Hepatocyte (in vitro differentiated cells): ENCODE measurements around the gene PRAC1. TPM values are rescaled to one million over a fixed set of nuclear protein-coding genes. Genes with fewer than 3 reads are reported as not detected.
A peak's percentile ranks its signal among the peaks of the same experiment; 100 is the strongest.

Experiments
- DNase-seq: peaks from one replicate; pipeline ENCODE4 v3.0.0-alpha.2; 2016; ENCODE audit warnings: low spot score
- H2AFZ ChIP-seq: fragments of 200-600 bp; sonication (generic); 2 replicates; pipeline ENCODE4 v1.6.0; 2016; ENCODE audit warnings: antibody characterized with exemption, mild to moderate bottlenecking
- H3K27ac ChIP-seq: fragments of 200-600 bp; sonication (generic); 2 replicates; pipeline ENCODE4 v1.5.1; 2016; ENCODE audit warnings: mild to moderate bottlenecking
- H3K27me3 ChIP-seq: fragments of 200-600 bp; sonication (generic); 2 replicates; pipeline ENCODE4 v1.6.1; 2016
- H3K36me3 ChIP-seq: fragments of 200-600 bp; sonication (generic); replicated peaks from 2 replicates; pipeline ENCODE4 v1.5.1; 2016; ENCODE audit warnings: low read depth; ENCODE audit not compliant: insufficient read depth
- H3K4me1 ChIP-seq: fragments of 200-600 bp; sonication (generic); 2 replicates; pipeline ENCODE4 v1.5.1; 2016; ENCODE audit warnings: mild to moderate bottlenecking, moderate library complexity; ENCODE audit not compliant: insufficient read depth
- H3K4me2 ChIP-seq: fragments of 200-600 bp; sonication (generic); 2 replicates; pipeline ENCODE4 v1.6.0; 2016
- H3K4me3 ChIP-seq: fragments of 200-600 bp; sonication (generic); 2 replicates; pipeline ENCODE4 v1.5.1; 2016; ENCODE audit warnings: mild to moderate bottlenecking
- H3K79me2 ChIP-seq: fragments of 200-600 bp; sonication (generic); 2 replicates; pipeline ENCODE4 v1.6.0; 2017; ENCODE audit warnings: mild to moderate bottlenecking
- H3K9me2 ChIP-seq: fragments of 200-600 bp; sonication (generic); replicated peaks from 2 replicates; pipeline ENCODE4 v1.6.0; 2017; ENCODE audit warnings: mild to moderate bottlenecking; ENCODE audit not compliant: insufficient read depth
- H3K9me3 ChIP-seq: fragments of 200-600 bp; sonication (generic); 2 replicates; pipeline ENCODE4 v1.5.1; 2016; ENCODE audit warnings: low read depth, mild to moderate bottlenecking
- H4K20me1 ChIP-seq: fragments of 200-600 bp; sonication (generic); 2 replicates; pipeline ENCODE4 v1.6.0; 2016; ENCODE audit warnings: mild to moderate bottlenecking; ENCODE audit not compliant: insufficient read depth, poor library complexity, severe bottlenecking
- EZH2 ChIP-seq: fragments of 200-600 bp; sonication (generic); IDR thresholded peaks from 2 replicates; pipeline ENCODE4 v1.6.1; 2016; ENCODE audit warnings: antibody characterized with exemption, mild to moderate bottlenecking, borderline replicate concordance
- EZH2phosphoT487 ChIP-seq: fragments of 200-600 bp; sonication (generic); IDR thresholded peaks from one replicate; pipeline ENCODE4 v1.6.1; 2018; ENCODE audit warnings: antibody characterized with exemption, mild to moderate bottlenecking, low read depth, moderate library complexity; ENCODE audit not compliant: unreplicated experiment, severe bottlenecking
- WGBS: methylation state at CpG from one replicate; pipeline ENCODE4 v1.1.6; 2016; ENCODE audit warnings: low lambda C conversion rate; ENCODE audit errors: missing lambda C conversion rate; 5-methylcytosine and 5-hydroxymethylcytosine counted together
- microRNA counts: library from miRNA; unstranded; fragments of <30 nt; microRNA quantifications from one replicate; lab custom pipeline; 2017
- microRNA-seq: library from miRNA; unstranded; fragments of <30 nt; microRNA quantifications from one replicate; pipeline ENCODE4, GENCODE V29; 2017
- polyA plus RNA-seq: library from polyadenylated mRNA; unstranded; fragments of >200 nt; fragmentation: Nextera tagmentation; extraction: Ambion mirVana; gene quantifications from 2 replicates; pipeline ENCODE4 v1.2.1, GENCODE V29; 2016
- small RNA-seq: library from RNA; depleted of rRNA; stranded (forward); fragments of <200 nt; gene quantifications from one replicate; pipeline ENCODE3, GENCODE V24; 2014
- total RNA-seq: library from RNA; depleted of rRNA; stranded (reverse); fragments of >200 nt; gene quantifications from 2 replicates; pipeline ENCODE4 v1.2.3, GENCODE V29; 2014
- TF ChIP-seq, protein P1 (sequence below): fragments of 200-600 bp; sonication (generic); IDR thresholded peaks from 2 replicates; pipeline ENCODE4 v1.5.1; 2016; ENCODE audit warnings: antibody characterized with exemption, mild to moderate bottlenecking; ENCODE audit not compliant: poor library complexity

The PRAC1 gene
- total and polyA plus RNA-seq, 2 experiments from 2014 or later = not detected

DNA sequence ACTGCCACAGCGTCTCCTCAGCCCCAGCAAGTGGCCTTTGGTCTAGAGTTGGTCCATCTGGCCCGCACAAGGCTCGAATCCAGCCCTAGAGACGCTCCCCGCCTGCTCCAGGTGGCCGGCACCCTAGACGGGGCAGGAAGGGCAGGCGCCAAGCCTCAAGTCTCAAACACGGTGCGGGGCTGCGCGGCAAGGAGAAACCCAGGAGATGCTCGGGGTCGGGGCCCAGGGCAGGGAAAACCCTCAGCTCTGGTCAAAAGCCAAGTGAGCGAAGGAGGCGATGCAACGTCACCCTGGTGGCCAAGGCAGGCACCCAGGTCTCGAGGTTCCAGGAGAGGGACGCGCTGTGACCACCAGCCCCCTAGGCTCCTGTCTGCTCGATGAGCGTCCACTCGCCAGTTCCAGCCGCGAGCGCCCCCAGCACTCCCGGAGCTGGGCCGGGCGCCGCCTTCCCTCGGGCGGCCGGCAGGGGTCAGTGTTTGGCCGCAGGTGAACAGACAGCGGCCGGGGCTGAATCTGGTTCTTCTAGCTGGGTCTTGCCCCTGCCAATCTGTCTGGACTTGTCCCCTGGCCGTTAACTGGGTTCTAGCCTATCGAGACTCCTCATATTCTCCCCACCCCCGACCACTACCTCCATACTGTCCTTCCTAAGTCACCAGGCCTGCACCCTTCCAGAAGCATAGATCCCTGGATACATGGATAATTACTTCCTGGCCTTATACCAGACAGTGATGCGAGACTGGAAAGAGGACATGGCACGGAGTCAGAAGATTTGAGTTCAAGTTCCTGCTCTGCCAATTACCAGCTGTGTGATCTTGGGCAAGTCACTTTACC is 44.0 kb downstream of the PRAC1 start:
- Histone ChIP-seq H3K27me3 (peaks cover 62% of the 10 kb centered on the region), H3K4me2 (peak overlapping the region; percentile 72), H3K79me2 (no peaks in the 10 kb centered on the region), H3K9me3 (no peaks in the 10 kb centered on the region), H3K27ac (no peak overlapping the region), H3K36me3 (no peaks in the 10 kb centered on the region), H2AFZ (no peak overlapping the region), H3K4me3 (no peak overlapping the region), H4K20me1 (no peaks in the 10 kb centered on the region), H3K4me1 (no peaks in the 10 kb centered on the region), H3K9me2 (no peaks in the 10 kb centered on the region)
- DNase-seq = peak; percentile 85
- TF ChIP-seq EZH2phosphoT487 = no peak
- TF ChIP-seq, protein P1, sequence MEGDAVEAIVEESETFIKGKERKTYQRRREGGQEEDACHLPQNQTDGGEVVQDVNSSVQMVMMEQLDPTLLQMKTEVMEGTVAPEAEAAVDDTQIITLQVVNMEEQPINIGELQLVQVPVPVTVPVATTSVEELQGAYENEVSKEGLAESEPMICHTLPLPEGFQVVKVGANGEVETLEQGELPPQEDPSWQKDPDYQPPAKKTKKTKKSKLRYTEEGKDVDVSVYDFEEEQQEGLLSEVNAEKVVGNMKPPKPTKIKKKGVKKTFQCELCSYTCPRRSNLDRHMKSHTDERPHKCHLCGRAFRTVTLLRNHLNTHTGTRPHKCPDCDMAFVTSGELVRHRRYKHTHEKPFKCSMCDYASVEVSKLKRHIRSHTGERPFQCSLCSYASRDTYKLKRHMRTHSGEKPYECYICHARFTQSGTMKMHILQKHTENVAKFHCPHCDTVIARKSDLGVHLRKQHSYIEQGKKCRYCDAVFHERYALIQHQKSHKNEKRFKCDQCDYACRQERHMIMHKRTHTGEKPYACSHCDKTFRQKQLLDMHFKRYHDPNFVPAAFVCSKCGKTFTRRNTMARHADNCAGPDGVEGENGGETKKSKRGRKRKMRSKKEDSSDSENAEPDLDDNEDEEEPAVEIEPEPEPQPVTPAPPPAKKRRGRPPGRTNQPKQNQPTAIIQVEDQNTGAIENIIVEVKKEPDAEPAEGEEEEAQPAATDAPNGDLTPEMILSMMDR = peak; percentile 93
- WGBS = 10% methylated on average over 41 of the region's 41 CpGs

DNA sequence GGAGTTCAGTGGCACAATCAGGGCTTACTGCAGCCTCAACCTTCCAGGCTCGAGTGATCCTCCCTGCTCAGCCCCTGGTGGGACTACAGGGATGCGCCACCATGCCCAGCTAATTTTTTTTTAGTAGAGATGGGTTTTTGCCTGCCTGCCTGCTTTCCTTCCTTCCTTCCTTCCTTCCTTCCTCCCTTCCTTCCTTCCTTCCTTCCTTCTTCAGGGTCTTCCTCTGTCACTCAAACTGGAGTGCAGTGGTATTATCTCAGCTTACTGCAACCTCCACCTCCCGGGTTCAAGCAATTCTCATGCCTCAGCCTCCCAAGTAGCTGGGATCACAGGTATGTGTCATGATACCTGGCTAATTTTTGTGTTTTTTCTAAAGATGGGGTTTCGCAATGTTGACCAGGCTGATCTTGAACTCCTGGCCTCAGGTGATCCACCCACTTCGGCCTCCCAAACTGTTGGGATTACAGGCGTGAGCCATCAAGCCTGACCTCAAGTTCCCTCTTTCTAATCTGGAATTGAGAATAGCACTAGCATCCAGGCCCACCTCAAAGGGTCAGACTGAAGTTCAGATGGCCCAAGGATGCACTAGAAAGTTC is 45.3 kb downstream of the PRAC1 start:
- no peak overlapping the region for H3K4me2 ChIP-seq
- peaks cover 57% of the 10 kb centered on the region for H3K27me3 ChIP-seq
- no peak for DNase-seq
- H3K36me3 ChIP-seq = no peaks in the 10 kb centered on the region
- H2AFZ ChIP-seq = no peak overlapping the region
- H3K4me3 ChIP-seq = no peak overlapping the region
- no peaks in the 10 kb centered on the region for H3K4me1 ChIP-seq
- TF ChIP-seq, protein P1 = no peak
- no peak for TF ChIP-seq EZH2
- no peak for TF ChIP-seq EZH2phosphoT487
- H3K9me3 ChIP-seq = no peaks in the 10 kb centered on the region
- no peaks in the 10 kb centered on the region for H3K9me2 ChIP-seq
- 82% methylated on average over 6 of the region's 6 CpGs for WGBS
- no peaks in the 10 kb centered on the region for H4K20me1 ChIP-seq
- no peaks in the 10 kb centered on the region for H3K79me2 ChIP-seq
- H3K27ac ChIP-seq = no peak overlapping the region

DNA sequence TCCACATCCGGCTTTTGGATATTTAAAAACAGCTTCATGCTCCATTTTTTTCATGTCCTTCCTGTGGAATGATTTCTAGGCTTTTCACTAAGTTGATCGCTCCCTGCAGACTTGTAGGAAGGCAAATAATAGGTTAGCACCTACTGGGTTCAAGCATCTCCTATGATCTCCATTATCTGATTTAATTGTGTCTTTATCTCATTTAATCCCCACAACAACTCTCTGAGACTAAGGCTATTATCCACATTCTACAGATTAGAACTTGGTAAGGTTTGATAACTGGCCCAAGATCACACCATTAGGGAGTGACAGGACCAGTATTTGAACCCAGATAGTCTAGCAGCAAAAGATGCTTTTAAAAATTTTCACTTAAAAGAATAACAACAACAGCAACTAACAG is 50.0 kb downstream of the PRAC1 start:
- no peak for DNase-seq
- Histone ChIP-seq H3K79me2 (no peaks in the 10 kb centered on the region), H2AFZ (no peak overlapping the region), H4K20me1 (no peaks in the 10 kb centered on the region), H3K9me3 (no peaks in the 10 kb centered on the region), H3K4me1 (no peaks in the 10 kb centered on the region), H3K4me2 (peak overlapping the region; percentile 67), H3K4me3 (no peak overlapping the region), H3K27ac (no peak overlapping the region), H3K27me3 (peaks cover 31% of the 10 kb centered on the region), H3K36me3 (no peaks in the 10 kb centered on the region), H3K9me2 (no peaks in the 10 kb centered on the region)
- WGBS = 64% methylated on average over 2 of the region's 2 CpGs
- no peak for TF ChIP-seq EZH2
- TF ChIP-seq EZH2phosphoT487 = no peak
- TF ChIP-seq, protein P1 = no peak

MicroRNA genes within 50 kb of the gene (microRNA counts, 767-probe panel; counts per million panel counts)
- not detected for microRNA hsa-miR-3185 (lab: Ali Mortazavi, UCI)

Small RNAs within 50 kb of the gene (microRNA-seq; reads per million reads assigned to microRNA genes)
- gene MIR3185 = not detected

Small RNAs within 50 kb of the gene (small RNA-seq; reads per million reads assigned to genes)
- gene AC091179.2 (not detected), gene COX6B1P2 (not detected), gene MIR3185 (not detected), gene RF02132 (not detected), gene RF02133 (not detected), gene RN7SL125P (not detected)

Other genes starting within 250 kb of the PRAC1 start
- gene HOXB1, start 191.5 kb downstream of the PRAC1 start, total RNA-seq = not detected in 2 replicates
- gene HOXB1, start 191.5 kb downstream of the PRAC1 start, polyA plus RNA-seq = not detected in 2 replicates
- 5.6 and 6.7 TPM in 2 replicates for gene HOXB2, start 177.4 kb downstream of the PRAC1 start, total RNA-seq
- gene HOXB2, start 177.4 kb downstream of the PRAC1 start, polyA plus RNA-seq = 20.7 and 29.9 TPM in 2 replicates
- gene HOXB4, start 144.2 kb downstream of the PRAC1 start, total RNA-seq = 1.4 and 2.2 TPM in 2 replicates
- gene HOXB4, start 144.2 kb downstream of the PRAC1 start, polyA plus RNA-seq = 1.8 and 2.0 TPM in 2 replicates
- gene HOXB3, start 132.3 kb downstream of the PRAC1 start, total RNA-seq = 1.8 and 5.9 TPM in 2 replicates
- gene HOXB3, start 132.3 kb downstream of the PRAC1 start, polyA plus RNA-seq = 1.8 and 4.0 TPM in 2 replicates
- 0.27 and 0.36 TPM in 2 replicates for gene HOXB5, start 128.7 kb downstream of the PRAC1 start, total RNA-seq
- gene HOXB5, start 128.7 kb downstream of the PRAC1 start, polyA plus RNA-seq = 3.3 and 4.4 TPM in 2 replicates
- gene HOXB6, start 117.5 kb downstream of the PRAC1 start, total RNA-seq = 4.1 and 4.8 TPM in 2 replicates
- 7.7 and 12.9 TPM in 2 replicates for gene HOXB6, start 117.5 kb downstream of the PRAC1 start, polyA plus RNA-seq
- 4.1 and 6.7 TPM in 2 replicates for gene HOXB7, start 111.5 kb downstream of the PRAC1 start, total RNA-seq
- 13.7 and 15.9 TPM in 2 replicates for gene HOXB7, start 111.5 kb downstream of the PRAC1 start, polyA plus RNA-seq
- gene HOXB8, start 107.2 kb downstream of the PRAC1 start, total RNA-seq = 0.57 and 1.6 TPM in 2 replicates
- 0.31 and 1.3 TPM in 2 replicates for gene HOXB8, start 107.2 kb downstream of the PRAC1 start, polyA plus RNA-seq
- gene HOXB9, start 96.2 kb downstream of the PRAC1 start, total RNA-seq = 1.5 and 2.1 TPM in 2 replicates
- 0.73 and 2.5 TPM in 2 replicates for gene HOXB9, start 96.2 kb downstream of the PRAC1 start, polyA plus RNA-seq
- not detected in 2 replicates for gene PRAC2, start 667 bp upstream of the PRAC1 start, total RNA-seq
- 1.5 TPM in 1 of 2 replicates, not detected in the other for gene PRAC2, start 667 bp upstream of the PRAC1 start, polyA plus RNA-seq
- 0.13 and 0.20 TPM in 2 replicates for gene HOXB13, start 6.2 kb upstream of the PRAC1 start, total RNA-seq
- gene HOXB13, start 6.2 kb upstream of the PRAC1 start, polyA plus RNA-seq = 0.28 and 0.40 TPM in 2 replicates
- 0.28 and 0.30 TPM in 2 replicates for gene TTLL6, start 94.7 kb upstream of the PRAC1 start, total RNA-seq
- gene TTLL6, start 94.7 kb upstream of the PRAC1 start, polyA plus RNA-seq = not detected in 2 replicates
- gene CALCOCO2, start 108.5 kb upstream of the PRAC1 start, total RNA-seq = 68.8 and 76.3 TPM in 2 replicates
- gene CALCOCO2, start 108.5 kb upstream of the PRAC1 start, polyA plus RNA-seq = 63.4 and 79.2 TPM in 2 replicates
- 91.6 and 107 TPM in 2 replicates for gene ATP5MC1, start 170.3 kb upstream of the PRAC1 start, total RNA-seq
- 197 and 223 TPM in 2 replicates for gene ATP5MC1, start 170.3 kb upstream of the PRAC1 start, polyA plus RNA-seq
- 62.3 and 63.3 TPM in 2 replicates for gene UBE2Z, start 185.9 kb upstream of the PRAC1 start, total RNA-seq
- gene UBE2Z, start 185.9 kb upstream of the PRAC1 start, polyA plus RNA-seq = 66.7 and 73.7 TPM in 2 replicates
- 91.5 and 101 TPM in 2 replicates for gene SNF8, start 222.3 kb upstream of the PRAC1 start, total RNA-seq
- 195 and 227 TPM in 2 replicates for gene SNF8, start 222.3 kb upstream of the PRAC1 start, polyA plus RNA-seq
- gene GIP, start 246.1 kb upstream of the PRAC1 start, total RNA-seq = not detected in 2 replicates
- gene GIP, start 246.1 kb upstream of the PRAC1 start, polyA plus RNA-seq = 2.3 TPM in 2 replicates